OCI-LY3 (cell line): ENCODE data around the gene SLC29A2.
"Not testable (repeated sequence)": the region's sequence is repeated elsewhere in the genome, so short reads cannot be mapped to it uniquely, and the experiment has no call there.

Experiments
- H2AFZ ChIP-seq: fragments of 200-600, 300-600 bp; shearing (Covaris generic); 2 replicates; pipeline ENCODE4 v1.6.0; 2014; ENCODE audit warnings: antibody characterized with exemption, low read depth, low read length
- H3K27ac ChIP-seq: fragments of 200-600, 300-600 bp; sonication (generic); 2 replicates; pipeline ENCODE4 v1.5.1; 2014; ENCODE audit warnings: mild to moderate bottlenecking, low read length, moderate library complexity, mixed read lengths
- H3K27me3 ChIP-seq: fragments of 200-600, 300-600 bp; sonication (generic); 2 replicates; pipeline ENCODE4 v1.6.1; 2014; ENCODE audit warnings: low read depth, low read length, mixed read lengths
- H3K36me3 ChIP-seq: fragments of 200-600, 300-600 bp; sonication (generic); replicated peaks from 2 replicates; pipeline ENCODE3; 2014; ENCODE audit warnings: low read depth, low read length, mixed read lengths
- H3K4me1 ChIP-seq: fragments of 300-600, 200-600 bp; sonication (generic); 2 replicates; pipeline ENCODE4 v1.6.1; 2014; ENCODE audit warnings: low read length, mixed read lengths
- H3K4me2 ChIP-seq: fragments of 200-600, 300-600 bp; sonication (generic); 2 replicates; pipeline ENCODE4 v1.6.1; 2014; ENCODE audit warnings: low read length, mixed read lengths
- H3K4me3 ChIP-seq: fragments of 300-600, 200-600 bp; sonication (generic); 2 replicates; pipeline ENCODE4 v1.5.1; 2014; ENCODE audit warnings: antibody characterized with exemption, mild to moderate bottlenecking, low read length, moderate library complexity
- H3K79me2 ChIP-seq: fragments of 300-600, 200-600 bp; shearing (Covaris generic); 2 replicates; pipeline ENCODE4 v1.6.1; 2014; ENCODE audit warnings: mild to moderate bottlenecking, low read length, mixed read lengths
- H3K9ac ChIP-seq: fragments of 300-600, 200-600 bp; shearing (Covaris generic); 2 replicates; pipeline ENCODE4 v1.6.0; 2014; ENCODE audit warnings: mild to moderate bottlenecking, low read length, moderate library complexity
- H3K9me3 ChIP-seq: fragments of 200-600, 300-600 bp; shearing (Covaris generic); 2 replicates; pipeline ENCODE4 v1.6.1; 2014; ENCODE audit warnings: low read length, mixed read lengths; ENCODE audit not compliant: insufficient read depth
- H4K20me1 ChIP-seq: fragments of 200-600, 300-600 bp; sonication (generic); 2 replicates; pipeline ENCODE4 v1.6.1; 2016; ENCODE audit warnings: low read length, mixed read lengths; ENCODE audit not compliant: insufficient read depth
- EZH2phosphoT487 ChIP-seq: fragments of 200-600 bp; shearing (Covaris generic); IDR thresholded peaks from 2 replicates; pipeline ENCODE4 v1.6.1; 2018; ENCODE audit warnings: antibody characterized with exemption, mixed run types, low read depth
- TF ChIP-seq, protein P1 (sequence below): fragments of 200-600, 300-600 bp; sonication (generic); IDR thresholded peaks from 2 replicates; pipeline ENCODE4 v1.5.1; 2014; ENCODE audit warnings: antibody characterized with exemption, low read length, low read depth

SLC29A2 gene

DNA sequence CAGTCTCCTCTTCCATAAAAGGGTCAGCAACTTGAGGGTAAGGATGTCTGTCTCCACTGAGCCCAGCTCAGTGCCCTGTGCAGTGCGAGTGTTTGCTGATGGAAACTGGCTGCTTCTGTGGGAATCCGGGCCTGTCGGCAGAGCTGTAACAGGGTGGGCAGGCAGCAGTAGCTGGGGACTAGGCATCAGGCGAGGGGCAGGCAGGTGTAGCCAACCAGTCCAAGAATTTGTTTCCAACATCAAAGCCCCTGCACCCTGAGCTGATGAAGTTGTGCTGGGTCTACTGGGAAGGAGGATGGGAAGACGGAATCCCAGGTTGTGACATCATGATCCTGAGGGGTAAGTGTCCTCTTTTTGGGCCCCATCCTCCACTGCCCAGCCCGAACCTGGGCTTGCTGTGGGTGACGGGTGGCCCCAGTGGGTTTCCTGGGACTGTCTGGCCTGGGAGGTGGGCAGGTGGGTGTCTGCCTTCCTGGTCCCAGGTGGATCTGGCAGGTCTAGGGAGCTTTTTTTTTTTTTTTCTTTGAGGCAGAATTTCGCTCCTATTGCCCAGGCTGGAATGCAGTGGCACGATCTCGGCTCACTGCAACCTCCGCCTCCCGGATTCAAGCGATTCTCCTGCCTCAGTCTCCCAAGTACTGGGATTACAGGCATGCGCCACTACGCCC lies 11.0 kb downstream of the SLC29A2 start:
- Histone ChIP-seq H3K79me2 (no peaks in the 10 kb centered on the region), H3K36me3 (no peaks in the 10 kb centered on the region), H3K27ac (no peak overlapping the region), H2AFZ (no peak overlapping the region), H4K20me1 (no peaks in the 10 kb centered on the region), H3K4me1 (no peaks in the 10 kb centered on the region), H3K27me3 (no peaks in the 10 kb centered on the region), H3K9me3 (no peaks in the 10 kb centered on the region), H3K4me2 (no peak overlapping the region), H3K9ac (no peak overlapping the region), H3K4me3 (no peak overlapping the region)
- no peak for TF ChIP-seq EZH2phosphoT487
- TF ChIP-seq, protein P1, sequence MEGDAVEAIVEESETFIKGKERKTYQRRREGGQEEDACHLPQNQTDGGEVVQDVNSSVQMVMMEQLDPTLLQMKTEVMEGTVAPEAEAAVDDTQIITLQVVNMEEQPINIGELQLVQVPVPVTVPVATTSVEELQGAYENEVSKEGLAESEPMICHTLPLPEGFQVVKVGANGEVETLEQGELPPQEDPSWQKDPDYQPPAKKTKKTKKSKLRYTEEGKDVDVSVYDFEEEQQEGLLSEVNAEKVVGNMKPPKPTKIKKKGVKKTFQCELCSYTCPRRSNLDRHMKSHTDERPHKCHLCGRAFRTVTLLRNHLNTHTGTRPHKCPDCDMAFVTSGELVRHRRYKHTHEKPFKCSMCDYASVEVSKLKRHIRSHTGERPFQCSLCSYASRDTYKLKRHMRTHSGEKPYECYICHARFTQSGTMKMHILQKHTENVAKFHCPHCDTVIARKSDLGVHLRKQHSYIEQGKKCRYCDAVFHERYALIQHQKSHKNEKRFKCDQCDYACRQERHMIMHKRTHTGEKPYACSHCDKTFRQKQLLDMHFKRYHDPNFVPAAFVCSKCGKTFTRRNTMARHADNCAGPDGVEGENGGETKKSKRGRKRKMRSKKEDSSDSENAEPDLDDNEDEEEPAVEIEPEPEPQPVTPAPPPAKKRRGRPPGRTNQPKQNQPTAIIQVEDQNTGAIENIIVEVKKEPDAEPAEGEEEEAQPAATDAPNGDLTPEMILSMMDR, result no peak

- Histone ChIP-seq H3K79me2 (no peaks in the 10 kb centered on the region), H3K27ac (no peak overlapping the region), H2AFZ (no peak overlapping the region), H3K4me2 (no peak overlapping the region), H3K4me1 (no peaks in the 10 kb centered on the region), H3K9me3 (no peaks in the 10 kb centered on the region), H3K36me3 (no peaks in the 10 kb centered on the region), H3K27me3 (no peaks in the 10 kb centered on the region), H3K9ac (no peak overlapping the region), H4K20me1 (no peaks in the 10 kb centered on the region), H3K4me3 (no peak overlapping the region)
- TF ChIP-seq, protein P1, result no peak
- TF ChIP-seq EZH2phosphoT487, result no peak
Measured at GRCh38 chr11:66359662-66360087, 11.9 kb downstream of the SLC29A2 start.

GRCh38 chr11:66350560-66351235 lies 20.9 kb downstream of the SLC29A2 start:
- not testable (repeated sequence) for H3K4me3 ChIP-seq, H3K79me2 ChIP-seq, H3K9me3 ChIP-seq, H3K27me3 ChIP-seq, H3K4me2 ChIP-seq, H2AFZ ChIP-seq, H3K36me3 ChIP-seq, H3K27ac ChIP-seq, H3K9ac ChIP-seq, H4K20me1 ChIP-seq
- H3K4me1 ChIP-seq, result peaks cover 16% of the 10 kb centered on the region

DNA sequence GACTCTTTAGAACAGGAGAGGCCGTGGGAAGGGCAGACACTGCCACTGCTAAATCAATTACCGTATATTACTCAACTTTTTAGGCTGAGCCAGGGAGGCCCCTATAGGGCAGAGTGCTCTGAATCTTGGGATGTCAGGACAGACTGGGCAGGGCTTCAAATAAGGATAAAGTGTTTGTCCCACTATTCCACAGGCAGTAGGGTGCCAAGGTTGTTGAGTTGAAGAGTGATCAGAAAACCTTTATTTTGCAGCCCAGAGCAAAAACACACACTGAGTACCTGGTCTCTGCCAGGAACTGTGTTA lies 22.5 kb downstream of the SLC29A2 start:
- Histone ChIP-seq H3K27ac (no peak overlapping the region), H4K20me1 (no peaks in the 10 kb centered on the region), H3K36me3 (no peaks in the 10 kb centered on the region), H3K9ac (no peak overlapping the region), H2AFZ (no peak overlapping the region), H3K79me2 (peaks cover 12% of the 10 kb centered on the region), H3K9me3 (no peaks in the 10 kb centered on the region), H3K27me3 (no peaks in the 10 kb centered on the region), H3K4me1 (peaks cover 23% of the 10 kb centered on the region), H3K4me2 (no peak overlapping the region), H3K4me3 (no peak overlapping the region)
- TF ChIP-seq, protein P1, result no peak
- TF ChIP-seq EZH2phosphoT487, result no peak
